ENCODE results near the gene CDKN2D.

GRCh38 chr19:10560154-10560553 is 8.6 kb downstream of the CDKN2D start:
- TF ChIP-seq FOXK2 (IDR thresholded peaks at IDR 0.05) (no peak), TARDBP (IDR thresholded peaks at IDR 0.05) (no peak), FOXM1 (IDR thresholded peaks at IDR 0.05; ENCODE audit: borderline replicate concordance) (no peak), L3MBTL2 (conservative IDR thresholded peaks at IDR 0.05) (no peak), NFRKB (IDR thresholded peaks at IDR 0.05) (no peak), BHLHE40 (IDR thresholded peaks at IDR 0.05; ENCODE audit: borderline replicate concordance) (no peak), CTBP1 (IDR thresholded peaks at IDR 0.05; ENCODE audit: borderline replicate concordance) (no peak), PKNOX1 (IDR thresholded peaks at IDR 0.05) (no peak)

Data from HEK293T (cell line).